Measurements from ENCODE around the gene GALR1.

GRCh38 chr18:77299706-77300105, 50.1 kb downstream of the GALR1 start:
- TF ChIP-seq CTCF (conservative IDR thresholded peaks at IDR 0.05 in 1 of 2, IDR thresholded peaks at IDR 0.05 in 1 of 2; ENCODE audit: extremely low read depth in 1 of 2, insufficient read depth in 1 of 2, low read depth in 1 of 2, low read length in 2 of 2) (no peak), EZH2 (IDR thresholded peaks at IDR 0.05; ENCODE audit: borderline replicate concordance, low read length) (no peak)
